Measurements from ENCODE around the gene DCP2. TPM values are rescaled to one million over a fixed set of nuclear protein-coding genes. Genes with fewer than 3 reads are reported as not detected.

The DCP2 gene
- polyA plus RNA-seq, 1 donor = 23.4 TPM

DNA sequence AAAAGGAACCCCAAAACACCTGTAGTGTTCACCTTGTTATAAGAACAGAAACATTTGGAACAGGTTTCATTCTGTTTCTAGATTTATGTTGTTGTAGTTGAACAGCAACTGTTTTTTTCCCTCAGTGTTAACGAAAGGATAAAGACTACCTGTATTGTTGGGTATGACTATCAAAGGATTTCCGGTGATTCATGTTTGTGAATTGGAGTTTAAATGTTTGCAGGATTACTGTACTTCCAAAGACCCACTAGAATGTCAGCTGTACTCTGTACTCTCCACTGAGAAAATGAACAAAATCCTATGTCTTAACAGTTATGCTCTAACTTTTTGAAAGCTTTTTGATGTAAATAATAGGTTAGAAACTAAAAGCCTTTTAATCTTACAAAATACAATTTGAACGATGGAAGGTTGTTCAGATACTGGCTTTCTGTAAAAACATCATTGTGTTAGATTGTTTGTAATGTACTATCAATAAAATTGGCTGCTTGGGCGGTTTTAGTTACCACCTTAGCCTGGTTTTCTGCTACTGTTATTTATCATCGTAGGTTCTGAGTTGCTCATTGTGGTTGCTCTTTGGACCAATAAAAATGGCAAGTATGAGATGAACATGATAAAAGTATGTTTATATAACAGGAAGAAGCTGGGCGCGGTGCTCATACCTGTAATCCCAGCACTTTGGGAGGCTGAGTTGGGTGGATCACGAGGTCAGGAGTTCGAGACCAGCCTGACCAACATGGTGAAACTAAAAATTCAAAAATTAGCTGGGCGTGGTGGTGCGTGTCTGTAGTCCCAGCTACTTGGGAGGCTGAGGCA lies 44.1 kb downstream of the DCP2 start:
- no peak for DNase-seq (ENCODE audit: low read depth)

DNA sequence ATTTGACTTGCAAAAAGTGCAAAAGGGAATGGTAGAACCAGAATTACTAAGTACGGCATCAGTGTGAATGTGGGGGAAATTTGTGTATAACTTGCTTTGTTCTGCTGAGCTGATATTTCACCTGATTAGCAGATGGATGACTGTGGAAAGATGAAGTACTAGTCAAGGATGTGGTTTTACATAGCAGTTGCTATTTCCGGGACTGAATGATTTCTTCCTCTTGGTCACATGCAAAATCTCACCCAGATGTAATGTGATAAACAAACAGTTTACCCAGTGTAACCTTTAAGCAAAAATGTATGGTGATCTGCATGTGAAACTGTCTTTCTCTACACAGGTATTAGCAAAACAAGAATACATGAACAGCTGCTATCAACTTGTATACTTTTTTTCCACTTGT lies 46.1 kb downstream of the DCP2 start:
- DNase-seq (ENCODE audit: low read depth) = no peak

DNA sequence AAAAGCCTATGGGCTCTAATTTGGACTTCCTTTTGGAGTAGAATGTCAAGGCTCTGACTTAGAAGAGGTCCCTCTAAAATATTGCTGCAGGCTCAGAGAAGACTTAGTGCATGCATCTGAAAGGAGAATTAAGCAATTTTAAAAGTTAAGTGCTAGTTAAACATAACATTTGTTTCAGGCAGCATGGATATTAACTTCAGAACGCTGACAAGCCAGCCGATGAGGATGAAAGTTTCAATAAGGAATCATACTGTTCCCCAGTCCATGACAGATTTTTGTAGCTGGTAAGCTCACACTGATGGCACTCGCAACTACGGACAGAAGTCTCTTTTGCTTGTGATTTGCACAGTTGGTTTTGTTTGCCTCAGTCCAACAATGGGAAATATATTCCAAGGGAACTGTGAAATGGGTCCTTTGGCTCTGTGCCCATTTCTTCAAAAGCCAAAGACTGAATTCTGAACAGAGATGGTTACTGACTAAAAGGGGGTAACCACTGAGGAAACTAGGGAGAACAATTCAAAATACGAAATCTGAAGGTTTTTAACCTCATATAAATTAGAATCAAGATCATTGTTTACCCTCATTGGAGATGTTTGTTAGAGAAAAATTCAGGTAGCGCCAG lies 47.6 kb downstream of the DCP2 start:
- DNase-seq (ENCODE audit: low read depth) = no peak

DNA sequence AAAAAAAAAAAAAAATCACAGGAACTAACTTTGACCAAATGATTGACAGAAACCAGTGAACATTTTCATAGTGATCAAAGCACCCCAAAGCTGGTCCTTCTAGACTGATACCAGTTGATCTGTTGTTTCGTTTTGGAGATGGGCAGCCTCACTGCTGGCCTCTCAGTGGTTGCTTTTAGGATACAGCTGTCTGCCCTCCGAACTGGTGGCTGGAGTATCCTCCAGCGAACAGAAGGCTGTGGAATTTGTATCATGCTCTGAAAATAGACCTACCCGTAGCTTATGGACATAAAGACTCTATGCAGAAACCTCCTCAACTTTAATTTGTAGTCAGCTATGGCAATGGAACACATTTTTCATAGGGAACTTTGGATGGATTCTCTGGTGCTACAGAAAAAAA lies 49.0 kb downstream of the DCP2 start:
- no peak for DNase-seq (ENCODE audit: low read depth)

DNA sequence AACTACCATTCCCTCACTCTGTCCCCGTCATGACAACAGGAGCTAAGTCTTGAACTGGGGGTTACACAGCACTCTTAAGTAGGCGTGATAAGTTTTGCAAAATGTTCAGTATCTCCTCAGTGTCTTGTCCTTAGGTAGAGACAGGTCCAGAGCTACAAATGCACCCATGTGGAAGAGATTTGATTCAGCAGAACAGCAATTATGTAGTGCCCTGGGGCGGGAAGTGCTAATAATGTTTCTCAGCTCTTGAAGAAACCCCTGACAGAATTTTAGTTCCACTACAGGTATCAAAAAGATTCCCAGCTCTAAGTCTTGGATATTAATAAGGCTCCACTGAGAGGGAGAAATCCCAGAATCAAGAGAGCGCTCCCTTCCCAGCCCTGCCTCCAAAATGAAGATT lies 49.6 kb downstream of the DCP2 start:
- DNase-seq (ENCODE audit: low read depth) = no peak

DNA sequence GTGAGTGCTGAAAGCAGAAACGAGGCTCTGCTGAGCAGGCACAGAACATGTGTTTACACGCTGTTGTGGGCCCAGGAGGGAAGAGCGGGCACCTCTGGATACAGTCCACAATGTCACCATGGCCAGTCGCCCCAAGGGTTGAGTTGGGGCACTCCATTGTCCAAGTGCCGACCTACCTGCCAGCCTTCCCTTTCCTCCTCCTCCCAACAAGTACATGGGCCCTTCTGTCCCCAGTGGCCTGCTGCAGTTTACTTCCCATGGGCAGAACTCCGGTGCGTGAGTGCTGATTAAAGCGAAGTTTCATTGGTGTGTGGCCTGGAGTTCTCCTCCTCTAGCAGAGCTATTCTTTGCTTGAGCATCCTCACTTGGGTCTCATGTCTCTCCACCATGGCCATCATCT lies 50.4 kb downstream of the DCP2 start:
- DNase-seq (ENCODE audit: low read depth) = no peak

DNA sequence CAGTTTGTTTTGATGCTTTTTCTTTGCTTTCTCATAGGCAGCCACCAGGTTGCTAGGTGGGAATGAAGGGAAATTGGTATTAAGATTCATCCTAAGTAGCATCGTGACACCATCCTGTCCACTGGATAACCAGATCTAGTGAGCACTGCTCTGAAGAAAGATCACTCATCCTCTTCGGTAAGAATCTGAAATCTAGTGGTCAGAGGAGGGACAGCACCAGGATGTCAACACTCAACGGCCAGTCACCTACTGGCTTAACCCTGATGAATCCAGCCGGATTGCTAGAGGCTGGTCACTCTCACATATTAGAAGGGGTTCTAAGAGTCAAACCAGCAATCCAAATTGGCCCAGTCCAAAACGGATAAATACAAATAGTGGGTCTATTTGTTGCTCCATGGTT lies 50.8 kb downstream of the DCP2 start:
- no peak for DNase-seq (ENCODE audit: low read depth)

DNA sequence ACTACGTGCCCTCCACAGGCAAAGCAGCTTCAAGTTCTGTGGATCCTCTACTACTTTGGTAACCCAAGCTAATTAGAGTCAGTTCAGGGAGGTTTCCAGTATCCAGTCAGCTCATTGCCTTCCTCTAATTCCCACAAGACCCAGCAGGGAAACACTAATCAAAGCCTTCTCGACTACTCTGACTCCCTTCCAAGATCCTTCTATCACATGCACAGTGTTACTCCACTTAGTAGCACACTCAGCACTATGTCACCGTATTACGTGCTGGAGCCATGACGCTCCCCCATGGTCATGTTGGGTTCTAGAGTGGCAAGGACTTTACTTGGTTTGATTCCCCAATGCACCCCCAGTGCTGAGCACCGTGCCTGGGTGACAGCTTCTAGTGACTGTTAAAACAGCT lies 53.0 kb downstream of the DCP2 start:
- DNase-seq (ENCODE audit: low read depth) = no peak

DNA sequence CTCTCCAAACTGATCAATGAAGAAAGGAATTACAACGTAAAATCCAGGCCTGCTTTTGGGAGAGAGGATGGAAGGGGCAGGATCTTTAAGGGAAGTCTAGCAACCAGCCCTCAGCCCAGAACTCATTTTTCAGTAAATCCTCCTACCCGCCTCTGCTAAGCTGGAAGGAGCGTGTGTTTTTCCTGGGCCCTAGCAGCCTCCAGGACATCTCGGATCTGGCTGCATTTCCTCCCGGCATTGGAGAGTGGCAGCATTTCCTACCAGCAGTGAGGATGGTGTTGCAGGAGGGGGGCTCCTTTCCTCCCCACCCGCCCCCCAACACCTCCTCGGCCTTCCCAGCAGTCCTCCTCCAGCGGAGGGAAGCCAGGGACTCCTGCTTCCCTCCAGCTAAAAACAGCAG lies 54.5 kb downstream of the DCP2 start:
- no peak for DNase-seq (ENCODE audit: low read depth)

DNA sequence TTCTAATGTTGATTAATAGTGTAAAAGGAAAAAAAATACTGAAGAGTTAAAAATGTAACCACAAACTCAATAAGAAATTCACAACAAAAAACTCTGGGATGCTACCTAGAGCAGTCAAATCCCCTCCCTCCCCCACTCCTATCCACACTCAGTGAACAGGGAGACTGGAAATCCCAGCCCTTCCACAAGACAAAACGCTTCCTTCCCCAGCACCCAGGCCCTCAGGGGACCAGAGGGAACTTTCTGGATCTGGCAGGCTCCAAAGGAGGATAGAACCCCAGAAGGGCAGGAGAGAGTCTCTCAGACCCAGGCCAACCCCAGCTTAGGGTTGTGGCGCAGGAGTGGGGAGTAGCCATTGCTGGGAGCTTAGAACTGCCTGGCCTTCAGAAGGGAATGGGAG lies 55.0 kb downstream of the DCP2 start:
- DNase-seq (ENCODE audit: low read depth) = no peak

DNA sequence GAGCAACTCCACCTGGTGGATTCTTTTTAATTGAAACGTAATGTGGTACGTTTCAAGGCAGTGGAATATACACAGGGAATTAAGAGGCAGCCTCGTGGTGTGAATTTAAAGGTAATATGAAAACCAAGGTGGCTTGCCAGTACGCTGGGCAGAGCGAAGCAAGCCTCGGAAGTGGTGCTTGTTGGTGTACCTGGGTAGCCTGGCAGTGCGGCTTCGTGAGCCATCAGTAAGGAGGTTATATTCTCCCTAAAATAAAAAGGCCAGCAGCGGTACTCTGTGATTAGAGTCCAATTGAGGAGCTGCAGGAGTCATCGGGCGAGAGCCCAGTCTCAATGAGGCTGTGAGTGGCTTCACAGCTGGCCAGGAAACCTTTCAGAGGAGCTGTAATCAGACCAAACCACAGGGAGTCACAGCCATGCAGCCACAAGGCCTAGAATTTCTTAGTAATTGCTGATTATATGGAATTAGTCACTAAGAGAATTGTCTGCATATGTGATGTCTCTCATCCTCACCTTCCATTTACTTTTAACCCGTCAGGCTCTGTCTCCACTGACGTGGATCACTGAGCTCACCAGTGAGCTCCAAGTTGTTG lies 57.7 kb downstream of the DCP2 start:
- DNase-seq (ENCODE audit: low read depth) = no peak

DNA sequence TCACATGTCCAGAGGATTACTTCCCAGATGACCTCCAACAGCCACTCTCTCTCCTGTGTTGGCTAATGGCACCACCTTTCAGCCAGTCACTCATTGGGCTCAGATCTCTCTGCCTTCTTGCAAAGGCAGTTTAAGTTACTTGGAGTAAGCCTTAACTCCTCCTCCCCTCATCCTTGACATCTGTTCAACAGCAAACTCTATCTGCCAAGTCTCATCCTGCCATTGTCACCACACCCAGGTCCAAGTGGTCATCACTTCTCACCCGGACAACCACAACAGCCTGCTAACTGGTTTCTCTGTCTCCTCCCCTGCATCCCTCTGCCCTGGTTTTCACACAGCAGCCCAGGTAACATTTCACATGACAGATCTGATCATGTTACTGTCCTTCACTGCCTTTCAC lies 58.5 kb downstream of the DCP2 start:
- DNase-seq (ENCODE audit: low read depth) = no peak

DNA sequence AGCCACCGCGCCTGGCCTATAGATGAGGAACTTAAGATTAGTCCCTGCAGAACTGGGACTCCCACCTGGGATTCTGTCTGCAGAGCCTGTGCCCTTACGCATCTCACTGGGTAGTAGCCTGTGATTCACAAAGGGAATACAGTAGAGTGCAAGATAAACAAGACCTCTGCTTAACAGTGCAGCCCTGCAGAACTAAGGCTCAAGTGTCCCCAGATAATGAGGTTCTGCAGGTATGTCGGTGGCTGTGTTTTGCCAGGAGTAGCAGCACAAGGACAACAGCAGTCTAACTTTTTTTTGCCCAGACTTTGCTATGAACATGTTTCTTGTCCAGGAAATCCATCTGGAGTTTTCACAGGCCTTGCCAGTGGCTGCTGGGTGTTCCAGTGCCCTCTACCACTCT lies 59.7 kb downstream of the DCP2 start:
- no peak for DNase-seq (ENCODE audit: low read depth)

DNA sequence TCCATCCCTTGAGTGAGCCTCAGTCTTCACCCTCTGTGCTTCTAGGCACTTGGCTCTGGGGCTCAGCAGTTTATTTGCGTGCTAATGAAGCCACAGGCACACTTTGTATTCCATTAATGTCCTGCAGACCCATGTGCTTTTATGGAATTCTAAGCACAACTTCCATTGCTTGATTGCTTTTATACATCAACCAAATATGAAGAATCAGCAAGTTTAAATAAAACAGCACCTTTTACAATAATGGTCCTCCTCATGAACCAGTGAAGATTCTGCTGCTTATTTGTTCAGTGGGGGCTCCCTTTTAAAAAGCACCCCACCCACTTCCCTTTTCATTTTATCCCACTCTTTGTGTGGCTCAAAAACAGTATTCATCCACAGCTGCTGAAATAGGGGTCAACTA lies 60.2 kb downstream of the DCP2 start:
- no peak for DNase-seq (ENCODE audit: low read depth)

DNA sequence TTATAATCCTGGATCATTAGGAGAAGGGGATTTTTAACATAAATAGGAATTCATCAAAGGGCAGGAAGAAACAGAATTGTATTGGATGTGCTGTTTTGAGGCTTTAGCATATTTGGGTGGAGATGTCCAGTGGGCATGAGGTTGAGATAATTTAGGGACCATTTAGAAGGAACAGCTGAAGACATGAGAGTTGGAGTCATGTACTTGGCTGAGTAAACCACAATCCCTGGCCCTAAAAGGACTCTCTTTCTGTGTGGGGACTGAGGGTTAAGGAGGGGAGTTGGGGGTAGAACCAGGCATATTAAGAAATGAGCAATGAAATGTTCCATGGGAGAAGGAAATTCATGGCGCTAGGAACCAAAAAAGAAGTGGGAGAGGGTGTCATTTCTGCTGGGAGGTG lies 61.5 kb downstream of the DCP2 start:
- DNase-seq (ENCODE audit: low read depth) = no peak

DNA sequence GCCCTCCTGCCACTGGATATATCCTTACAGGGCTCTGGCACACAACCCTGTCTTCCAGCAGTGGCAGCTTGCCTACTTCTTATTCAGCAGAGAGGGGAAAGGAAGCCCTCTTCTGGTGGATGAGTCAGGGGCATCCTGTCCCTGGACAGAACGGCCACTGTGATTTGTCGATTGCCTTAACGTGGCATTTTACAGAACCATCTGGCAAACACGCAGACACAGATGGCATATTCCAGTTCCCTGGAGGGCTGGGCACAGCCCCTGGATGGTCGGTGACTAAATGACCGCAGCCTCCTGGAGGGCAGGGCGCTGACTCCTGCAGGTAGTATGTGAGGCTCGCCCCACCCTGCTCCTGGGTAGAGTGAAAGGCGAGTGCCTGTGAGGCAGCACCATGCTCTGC lies 62.1 kb downstream of the DCP2 start:
- DNase-seq (ENCODE audit: low read depth) = no peak

DNA sequence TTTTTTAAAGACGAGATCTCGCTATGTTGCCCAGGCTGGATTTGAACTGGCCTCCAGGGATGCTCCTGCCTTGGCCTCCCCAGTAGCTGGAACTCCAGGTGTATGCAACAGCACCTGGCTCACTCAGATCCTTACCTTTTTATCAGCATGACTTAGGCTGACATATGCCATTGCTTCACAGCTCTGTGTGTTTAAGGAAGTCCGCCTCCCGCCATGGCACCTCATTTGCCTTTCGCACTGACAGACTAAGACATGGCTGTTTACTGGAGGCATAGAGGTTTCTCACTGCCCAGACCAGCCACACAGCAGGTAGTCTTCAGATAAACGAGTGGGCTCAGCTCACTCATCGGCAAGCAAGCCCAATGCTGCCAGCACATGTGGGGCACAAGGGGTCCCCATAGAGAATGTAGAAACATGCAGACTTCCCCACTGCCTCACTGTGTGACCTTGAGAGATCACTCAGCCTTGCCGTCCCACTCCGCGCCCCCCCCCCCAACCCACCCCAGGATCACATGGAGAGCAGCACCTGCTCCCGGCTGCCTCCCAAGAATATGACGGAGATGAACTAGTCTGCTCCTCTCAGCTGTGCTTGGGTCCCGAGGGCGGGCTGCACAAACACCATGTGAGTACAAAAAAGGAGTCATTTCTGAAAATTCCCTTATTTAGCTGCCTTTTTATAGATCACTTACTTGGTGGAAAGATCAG lies 62.8 kb downstream of the DCP2 start:
- DNase-seq (ENCODE audit: low read depth) = no peak

DNA sequence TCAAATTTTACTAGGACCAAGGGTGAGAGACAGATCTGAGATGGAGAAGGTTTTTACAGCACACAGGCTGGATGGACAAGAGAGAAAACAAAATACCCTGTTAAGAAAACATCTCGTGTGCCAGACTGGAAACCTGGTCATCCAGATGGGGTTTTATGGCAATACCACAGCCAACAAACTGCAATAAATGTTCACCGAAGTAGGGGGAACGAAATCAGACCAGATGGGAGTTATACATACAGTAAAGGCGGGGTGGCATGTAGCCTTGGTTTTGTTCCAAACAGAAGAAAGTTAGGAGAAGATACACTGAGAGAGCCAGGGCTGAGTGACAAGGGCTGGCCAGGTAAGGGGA lies 63.3 kb downstream of the DCP2 start:
- DNase-seq (ENCODE audit: low read depth) = no peak

DNA sequence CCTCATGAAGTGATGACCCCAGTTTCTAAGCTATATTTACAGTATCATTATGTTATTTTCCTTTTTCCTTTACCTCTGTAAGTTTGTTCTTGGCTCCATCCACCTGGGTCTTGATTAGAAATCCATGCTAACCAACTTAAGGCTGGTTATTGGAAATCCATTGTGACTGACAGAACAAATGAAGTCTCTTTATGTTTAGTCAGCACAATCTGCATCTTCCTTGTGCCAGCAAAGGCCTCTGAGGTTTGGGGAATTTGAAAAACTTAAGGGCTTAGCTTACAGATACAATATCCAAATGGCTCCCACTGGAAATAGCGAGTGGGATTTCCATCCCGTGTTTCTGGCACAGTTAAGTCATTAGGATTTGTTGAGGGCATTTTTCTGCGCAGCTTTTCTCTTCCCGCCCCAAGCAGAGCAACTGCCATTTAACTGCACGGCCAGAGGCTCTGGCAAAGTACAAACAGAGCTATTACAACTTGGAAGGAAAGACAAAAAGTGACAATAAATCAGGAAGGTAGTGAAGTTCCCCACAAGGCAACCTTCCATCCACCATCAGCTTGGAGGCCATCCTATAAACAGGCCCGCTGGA lies 64.2 kb downstream of the DCP2 start:
- DNase-seq (ENCODE audit: low read depth) = no peak

DNA sequence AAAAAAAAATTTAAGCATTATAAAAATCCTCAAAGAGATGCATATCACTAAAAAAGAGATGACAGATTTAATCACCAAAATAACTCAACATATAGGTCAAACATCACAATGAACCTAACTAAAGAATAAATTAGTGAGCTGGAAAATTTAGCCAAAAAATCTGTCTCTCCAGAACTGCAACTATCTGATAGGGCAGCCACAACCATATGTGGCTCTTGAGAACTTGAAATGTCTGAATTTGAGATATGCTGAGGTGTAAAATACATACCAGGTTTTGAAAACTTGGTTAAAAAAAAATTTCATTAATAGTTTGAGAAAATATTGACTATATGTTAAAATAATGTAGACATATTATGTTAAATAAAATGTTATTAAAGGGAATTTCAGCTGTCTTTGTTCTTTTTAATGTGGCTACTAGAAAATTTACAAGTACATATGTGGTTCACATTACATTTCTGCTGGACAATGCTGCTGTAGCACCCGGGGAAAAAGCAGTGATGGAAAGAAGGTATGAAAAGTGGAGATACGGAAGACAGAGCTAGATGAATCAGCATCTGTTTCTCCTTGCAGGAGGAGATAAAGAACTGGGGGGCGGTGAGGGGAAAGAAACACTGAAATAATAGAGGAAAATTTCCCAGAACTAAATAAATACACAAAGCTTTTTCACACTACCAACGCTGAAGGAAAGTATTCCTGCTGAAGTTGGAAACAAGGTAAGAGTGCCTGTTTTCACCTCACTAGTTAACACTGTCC lies 66.1 kb downstream of the DCP2 start:
- no peak for DNase-seq (ENCODE audit: low read depth)

DNA sequence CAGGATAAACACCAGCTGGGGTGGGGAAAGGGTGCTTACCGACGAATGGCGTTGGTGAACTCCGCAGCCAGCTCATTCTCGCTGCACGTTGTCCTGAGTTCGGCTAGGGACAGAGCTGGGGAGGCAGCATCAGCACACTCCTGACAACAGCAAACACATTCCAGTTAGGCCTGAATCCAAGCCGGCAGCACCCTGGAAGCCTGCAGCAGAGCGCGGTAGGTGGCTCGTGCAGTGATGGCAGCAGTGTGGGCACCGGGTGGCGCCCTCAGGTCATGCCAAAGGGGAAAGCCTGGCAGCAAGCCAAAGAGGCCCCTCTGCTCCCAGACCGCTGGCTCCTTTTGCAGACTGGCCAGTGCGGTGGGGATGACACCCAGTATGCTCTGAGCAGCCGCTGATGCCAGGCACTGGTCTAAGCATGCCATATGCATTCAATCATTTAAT lies 66.9 kb downstream of the DCP2 start:
- DNase-seq (ENCODE audit: low read depth) = no peak
